M059J (cell line): Measurements from ENCODE around the gene PCGF1. TPM values are rescaled to one million over a fixed set of nuclear protein-coding genes. Genes with fewer than 3 reads are reported as not detected.

ENCODE experiments used
- DNase-seq: peaks from one replicate; pipeline ENCODE4 v3.0.0-alpha.2; 2012; ENCODE audit warnings: low read depth
- total RNA-seq: library from RNA; depleted of rRNA; stranded (reverse); fragments of >200 nt; shearing (Covaris generic); gene quantifications from 2 replicates; pipeline ENCODE4 v1.2.3, GENCODE V29; 2014; rRNA removed

PCGF1 gene
- 28.9 and 31.3 TPM in 2 replicates for total RNA-seq

DNA sequence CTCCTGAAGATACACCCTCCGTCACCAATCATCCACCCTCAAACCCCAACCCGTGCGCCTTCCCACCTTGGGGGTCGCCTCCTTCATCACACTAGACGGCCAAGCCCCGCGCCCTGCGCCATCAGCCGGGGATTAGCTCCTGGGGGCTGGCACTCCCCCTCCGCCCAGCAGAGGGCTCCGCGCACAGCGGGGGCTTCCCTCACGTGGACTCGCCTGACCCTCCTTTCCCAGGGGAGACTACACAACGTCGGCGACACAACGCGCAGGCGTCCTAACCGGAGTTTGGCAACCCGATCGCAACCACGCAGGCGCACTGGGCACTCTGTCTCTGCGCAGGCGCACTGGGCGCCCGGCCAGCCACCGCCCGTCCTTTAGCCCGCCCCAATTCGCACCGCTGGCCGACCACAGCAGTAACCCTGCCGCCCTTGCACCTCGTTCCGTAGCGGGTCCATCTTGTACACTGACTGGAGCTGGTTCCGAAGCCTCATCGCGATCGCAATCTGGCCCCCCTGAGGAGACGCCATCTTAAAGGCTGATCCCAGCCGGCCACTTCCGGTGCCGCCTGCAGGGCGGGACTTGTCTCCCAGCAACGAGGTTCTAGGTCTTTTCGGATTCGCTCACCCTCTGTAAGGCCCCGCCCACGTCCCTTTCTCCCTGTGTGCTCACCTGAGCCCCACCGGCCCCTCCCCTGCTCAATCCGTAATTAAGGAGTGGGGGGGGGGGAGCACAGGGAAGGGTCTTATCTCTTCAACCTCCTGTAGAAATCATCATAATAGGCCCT lies at the start of gene PCGF1:
PCGF1 (minus strand) TSS at position 551 of the 781 bp plus-strand sequence; CDS start at position 524, 27 bp downstream.
- peak; percentile 97 for DNase-seq

DNA sequence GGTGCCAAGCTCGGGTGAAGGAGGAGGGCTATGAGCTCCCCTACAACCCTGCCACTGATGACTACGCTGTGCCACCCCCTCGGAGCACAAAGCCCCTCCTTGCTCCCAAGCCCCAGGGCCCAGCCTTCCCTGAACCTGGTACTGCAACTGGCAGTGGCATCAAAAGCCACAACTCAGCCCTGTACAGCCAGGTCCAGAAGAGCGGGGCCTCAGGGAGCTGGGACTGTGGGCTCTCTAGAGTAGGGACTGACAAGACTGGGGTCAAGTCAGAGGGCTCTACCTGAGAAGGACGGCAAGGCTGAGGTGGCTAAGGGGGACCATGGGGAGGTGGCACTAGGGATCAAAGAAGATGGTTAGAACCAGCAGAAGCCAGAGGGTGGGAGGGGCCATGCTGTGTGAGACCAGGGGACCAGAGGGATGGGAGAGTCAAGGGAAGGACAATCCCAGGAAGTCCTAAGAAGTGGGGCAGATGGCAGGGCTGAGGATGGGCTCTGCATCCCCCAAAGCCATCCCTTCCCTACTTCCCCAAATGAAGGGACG lies 49.4 kb upstream of the PCGF1 start:
- no peak for DNase-seq

DNA sequence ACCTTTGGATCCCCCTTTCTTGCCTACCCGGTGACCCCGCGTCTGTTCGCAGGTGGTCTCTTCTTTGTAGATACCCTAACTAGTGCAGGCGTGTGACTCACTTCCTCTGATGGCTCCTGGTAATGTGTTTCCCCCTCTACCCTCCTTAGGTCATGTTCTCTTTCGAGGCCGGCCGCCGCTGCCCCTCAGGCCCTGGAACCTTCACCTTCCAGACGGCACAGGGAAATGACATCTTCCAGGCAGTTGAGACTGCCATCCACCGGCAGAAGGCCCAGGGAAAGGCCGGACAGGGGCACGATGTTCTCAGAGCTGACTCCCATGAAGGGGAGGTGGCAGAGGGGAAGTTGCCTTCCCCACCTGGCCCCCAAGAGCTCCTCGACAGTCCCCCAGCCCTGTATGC lies 48.7 kb upstream of the PCGF1 start:
- no peak for DNase-seq

DNA sequence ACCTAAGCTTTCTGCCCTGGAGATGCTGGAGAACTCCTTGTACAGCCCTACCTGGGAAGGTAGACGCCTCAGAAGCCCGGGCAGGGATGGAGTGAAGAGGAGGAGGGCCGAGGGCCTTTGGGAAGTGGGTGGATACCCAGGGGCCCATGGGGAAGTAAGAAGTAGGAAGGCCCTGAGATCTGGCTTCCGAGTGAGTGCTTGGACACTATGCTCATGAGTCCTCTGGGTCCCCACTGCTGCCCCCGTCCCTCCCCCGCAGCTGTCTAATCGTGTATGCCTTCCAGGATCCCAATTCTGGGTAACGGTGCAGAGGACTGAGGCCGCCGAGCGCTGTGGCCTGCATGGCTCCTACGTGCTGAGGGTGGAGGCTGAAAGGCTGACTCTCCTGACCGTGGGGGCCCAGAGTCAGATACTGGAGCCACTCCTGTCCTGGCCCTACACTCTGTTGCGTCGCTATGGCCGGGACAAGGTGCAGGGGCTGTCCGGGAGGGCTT lies 48.2 kb upstream of the PCGF1 start:
- DNase-seq: no peak

DNA sequence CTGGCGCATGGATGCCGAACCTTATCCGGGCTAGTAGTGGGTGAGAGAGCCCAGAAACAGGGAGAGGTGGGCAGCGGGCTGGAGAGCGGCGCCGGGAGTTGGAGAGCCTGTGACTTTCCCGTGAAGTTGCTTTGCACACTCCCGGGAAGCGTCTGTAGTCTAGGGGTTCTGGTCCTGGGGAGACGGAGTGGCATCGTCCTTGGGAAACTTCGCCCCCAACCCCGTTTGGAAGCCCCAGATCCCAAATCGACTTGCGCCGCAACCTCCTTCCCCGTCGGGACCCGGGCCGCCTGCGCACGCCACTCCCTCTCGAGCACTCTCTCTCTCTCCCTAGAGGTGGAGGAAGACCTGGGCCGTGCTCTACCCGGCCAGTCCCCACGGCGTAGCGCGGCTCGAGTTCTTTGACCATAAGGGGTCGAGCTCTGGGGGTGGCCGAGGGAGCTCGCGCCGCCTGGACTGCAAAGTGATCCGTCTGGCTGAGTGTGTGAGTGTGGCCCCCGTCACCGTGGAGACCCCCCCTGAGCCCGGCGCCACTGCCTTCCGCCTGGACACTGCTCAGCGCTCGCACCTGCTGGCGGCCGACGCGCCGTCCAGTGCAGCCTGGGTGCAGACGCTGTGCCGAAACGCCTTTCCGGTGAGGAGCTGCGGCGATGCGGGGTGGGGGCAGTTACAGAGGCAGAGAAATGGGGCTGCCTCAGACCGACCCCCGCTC lies 47.5 kb upstream of the PCGF1 start:
- no peak for DNase-seq

DNA sequence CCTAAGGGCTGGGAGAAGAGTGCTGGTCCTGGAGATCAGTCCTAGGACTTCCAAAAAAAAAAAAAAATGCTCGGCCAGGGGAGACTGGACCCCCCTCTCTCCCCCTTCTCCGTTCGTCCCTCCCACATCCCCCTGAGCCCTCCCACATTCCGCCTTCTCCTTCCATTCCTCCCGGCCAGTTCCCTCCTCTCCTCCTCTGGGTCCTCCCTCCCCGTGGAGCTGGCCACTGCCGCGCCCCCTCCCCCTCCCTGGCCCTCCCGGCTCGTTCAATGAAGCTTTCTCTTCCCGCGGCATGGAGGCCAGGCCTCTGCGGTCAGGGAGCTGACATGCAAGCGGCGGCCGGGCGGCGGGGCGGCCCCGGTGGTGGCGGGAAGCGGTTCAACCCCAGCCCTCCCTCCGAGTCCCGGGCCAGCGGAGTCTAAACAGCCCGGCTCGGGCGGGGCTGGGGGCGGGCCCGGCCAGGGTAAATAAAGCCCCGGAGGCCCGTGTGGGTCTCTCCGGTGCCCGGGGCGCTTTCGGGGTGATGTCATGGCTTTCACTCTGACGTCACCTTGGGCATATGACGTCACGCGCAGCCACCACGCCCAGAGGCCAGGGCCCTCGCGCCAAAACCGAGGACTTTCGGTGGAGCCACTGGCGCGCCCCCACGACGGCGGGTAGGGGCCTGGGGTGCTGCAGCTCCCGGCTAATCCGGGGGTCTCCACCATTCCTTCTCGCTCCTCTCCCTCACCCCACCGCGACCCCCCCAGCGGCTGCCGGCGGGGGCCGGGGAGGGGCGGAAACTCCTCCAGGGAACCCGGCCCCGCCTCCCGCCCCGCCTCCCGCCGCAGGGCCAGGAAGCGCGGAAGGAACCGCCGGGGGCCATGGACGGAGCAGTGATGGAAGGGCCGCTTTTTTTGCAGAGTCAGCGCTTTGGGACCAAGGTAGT lies 46.7 kb upstream of the PCGF1 start, which contains the start of the genes DOK1 and LOXL3:
DOK1 (plus strand) TSS at position 829 of the 928 bp plus-strand sequence; CDS start at position 864, 35 bp downstream.
LOXL3 (minus strand) TSS at position 51 of the 928 bp plus-strand sequence. CDS start 1,308 bp downstream, outside the sequence.
- peak; percentile 90 for DNase-seq

DNA sequence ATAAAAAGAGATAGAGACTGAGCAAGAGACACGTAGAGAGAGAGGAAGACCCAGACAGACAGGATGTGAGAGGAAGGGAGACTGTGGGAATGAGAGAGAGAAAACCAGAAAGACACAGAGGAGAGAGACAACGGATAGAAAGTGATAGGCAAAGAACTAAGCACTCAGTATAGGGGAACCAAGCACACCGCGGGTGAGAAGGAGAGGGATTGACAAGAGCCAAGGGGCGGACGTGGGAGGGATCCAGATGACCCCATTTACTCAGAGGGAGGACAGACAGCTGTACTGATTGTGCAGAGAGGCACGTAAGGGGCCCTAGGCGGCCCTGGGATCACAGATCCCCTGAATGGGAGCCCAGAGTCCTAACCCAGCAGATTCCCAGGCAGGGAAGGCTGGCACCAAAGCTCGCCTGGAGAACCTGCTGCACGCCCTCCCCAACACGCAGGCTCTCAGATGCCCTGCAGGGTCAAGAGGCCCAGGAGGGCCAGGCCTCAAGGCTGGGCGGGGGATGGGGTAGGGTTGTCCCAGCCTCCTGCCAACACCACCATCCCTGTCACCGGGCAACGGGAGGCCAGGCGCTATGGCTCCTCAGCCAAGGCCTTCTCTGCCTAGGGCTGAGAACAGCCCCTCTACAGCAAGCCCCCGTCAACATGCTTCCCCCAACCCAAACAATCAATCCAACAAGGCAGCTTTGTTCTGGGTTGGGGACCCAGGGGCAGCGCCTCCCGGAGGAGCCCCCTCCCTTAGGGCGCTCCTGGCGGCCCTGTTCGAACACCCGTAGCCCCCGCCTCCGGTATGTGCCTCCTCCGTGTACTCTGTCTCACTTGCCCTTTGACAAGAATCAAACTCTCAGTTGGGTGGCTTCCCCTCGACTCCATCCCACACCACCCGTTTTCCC lies 45.7 kb upstream of the PCGF1 start:
- peak; percentile 57 for DNase-seq

DNA sequence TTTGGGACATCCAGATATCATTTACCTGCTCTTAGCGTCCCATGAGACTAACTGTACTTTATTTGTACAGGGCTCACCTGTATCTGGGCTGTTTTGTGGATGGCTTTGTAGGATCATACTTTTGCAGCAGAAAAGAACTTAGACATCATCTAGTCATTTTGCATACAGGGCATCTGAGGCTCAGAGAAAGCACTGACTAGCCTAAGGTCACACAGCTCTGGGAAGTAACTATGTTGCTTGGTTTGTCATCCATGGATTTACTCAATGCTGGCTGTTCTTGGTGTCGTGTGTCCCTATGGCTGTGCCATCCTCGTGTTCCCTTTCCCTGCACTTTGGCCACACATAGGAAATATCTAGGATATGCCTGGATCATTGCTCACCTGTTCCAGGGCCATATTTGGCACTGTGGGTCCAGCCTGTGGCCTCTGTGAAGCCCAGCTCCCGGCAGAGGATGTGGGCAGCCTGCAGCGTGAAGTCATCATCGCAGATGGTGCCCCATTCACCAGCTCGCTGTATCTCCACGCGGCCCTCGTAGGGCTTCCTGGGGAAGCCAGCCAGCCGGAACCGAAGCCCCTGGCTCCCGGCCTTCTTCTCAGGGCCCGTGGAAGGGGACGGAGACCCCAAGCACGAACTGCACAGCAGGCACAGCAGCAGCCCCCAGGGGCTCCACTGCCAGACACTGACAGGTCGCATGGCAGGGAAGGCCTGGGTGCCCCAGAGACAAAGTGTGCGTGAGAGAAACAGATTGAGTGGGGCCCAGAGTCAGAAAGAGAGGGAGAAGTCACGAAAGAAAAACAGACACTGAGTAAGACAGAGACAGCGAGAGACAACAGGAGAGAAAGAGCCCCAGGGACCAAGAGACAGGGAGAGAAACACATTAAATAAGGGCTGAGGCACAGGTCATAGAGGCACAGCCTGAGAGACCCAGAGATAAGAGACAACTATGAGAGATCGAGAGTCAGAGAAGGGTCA lies 44.7 kb upstream of the PCGF1 start:
- no peak for DNase-seq

DNA sequence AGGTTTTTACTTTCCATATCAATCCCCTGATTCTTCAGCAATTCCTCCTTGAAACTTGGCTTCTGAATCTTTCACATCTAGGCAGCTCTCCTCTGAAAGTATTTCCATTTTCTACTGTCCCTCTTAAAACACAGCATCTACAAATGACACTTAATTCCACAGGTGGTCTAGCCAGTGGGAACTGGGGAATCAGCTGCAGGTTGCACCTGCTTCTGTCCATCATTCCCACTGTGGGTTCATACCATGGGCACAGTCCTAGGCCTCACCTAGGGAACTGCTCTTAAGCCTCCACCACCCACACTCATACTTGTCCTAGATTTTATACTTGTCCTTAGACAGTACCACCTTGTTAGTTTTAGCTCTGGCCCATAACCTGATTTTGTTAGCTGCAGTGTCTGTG lies 44.0 kb upstream of the PCGF1 start:
- no peak for DNase-seq

DNA sequence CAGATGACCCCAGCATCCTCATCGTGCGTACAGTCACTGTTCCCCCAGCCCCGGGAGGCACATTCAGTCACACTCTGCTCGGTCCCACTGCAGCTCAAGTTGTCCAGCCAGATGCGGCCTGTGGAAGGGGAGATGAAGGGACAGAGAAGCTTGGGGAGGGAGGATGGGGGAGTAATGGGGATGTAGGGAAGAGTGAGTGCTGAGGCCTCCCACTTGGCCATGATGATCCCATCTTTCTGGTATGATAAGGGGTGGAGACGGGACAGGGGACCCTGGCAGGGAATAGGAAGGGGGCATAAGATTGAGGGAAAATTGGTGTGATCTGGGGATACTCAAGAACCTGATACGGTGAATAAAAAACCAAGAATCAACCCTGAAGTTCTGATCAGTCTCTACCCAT lies 42.7 kb upstream of the PCGF1 start:
- DNase-seq: no peak

DNA sequence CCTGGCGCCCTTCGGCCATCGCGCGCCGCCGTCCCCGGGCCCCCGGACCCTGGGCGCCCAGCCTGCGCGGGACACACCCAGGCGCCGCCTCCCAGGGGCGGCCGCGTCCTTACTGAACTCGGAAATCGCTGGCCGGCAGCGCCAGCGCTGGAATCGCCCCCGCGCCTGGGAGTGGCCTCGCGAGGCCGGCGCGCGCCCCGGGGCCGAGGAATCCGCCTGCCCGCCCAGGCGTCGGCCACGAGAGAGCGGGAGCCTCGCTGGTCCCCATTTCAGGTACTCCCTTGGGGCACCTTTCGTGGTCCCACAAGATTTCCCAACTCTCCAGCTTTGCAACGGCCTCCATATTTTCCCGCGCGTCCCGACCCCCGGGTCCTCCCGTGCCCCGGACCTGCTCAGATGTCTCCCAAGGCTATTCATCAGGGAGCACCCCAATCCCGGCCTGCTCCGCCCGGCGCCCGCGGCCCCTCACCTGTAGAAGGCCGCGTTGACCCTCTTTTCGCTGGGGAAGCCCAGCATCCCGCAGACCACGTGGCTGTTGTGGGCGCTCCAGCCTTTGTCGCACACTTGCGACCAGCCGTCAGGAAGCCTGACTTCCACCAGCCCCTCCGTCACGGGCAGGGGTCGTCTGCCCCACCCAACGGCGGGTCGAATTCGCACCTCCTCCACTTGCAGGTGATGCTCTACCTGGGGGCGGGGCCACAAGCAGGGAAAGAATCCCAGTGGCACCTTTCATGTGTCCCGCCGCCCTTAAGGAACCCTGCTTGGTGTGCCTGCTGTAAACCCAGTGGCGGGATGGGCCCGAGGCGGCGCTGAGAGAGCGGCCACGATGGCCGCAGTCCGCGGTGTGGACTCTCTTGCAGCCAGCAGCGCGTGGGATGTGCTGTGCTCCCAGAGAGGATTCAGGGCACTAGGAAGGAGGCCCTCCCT lies 41.7 kb upstream of the PCGF1 start:
- peak; percentile 36 for DNase-seq

DNA sequence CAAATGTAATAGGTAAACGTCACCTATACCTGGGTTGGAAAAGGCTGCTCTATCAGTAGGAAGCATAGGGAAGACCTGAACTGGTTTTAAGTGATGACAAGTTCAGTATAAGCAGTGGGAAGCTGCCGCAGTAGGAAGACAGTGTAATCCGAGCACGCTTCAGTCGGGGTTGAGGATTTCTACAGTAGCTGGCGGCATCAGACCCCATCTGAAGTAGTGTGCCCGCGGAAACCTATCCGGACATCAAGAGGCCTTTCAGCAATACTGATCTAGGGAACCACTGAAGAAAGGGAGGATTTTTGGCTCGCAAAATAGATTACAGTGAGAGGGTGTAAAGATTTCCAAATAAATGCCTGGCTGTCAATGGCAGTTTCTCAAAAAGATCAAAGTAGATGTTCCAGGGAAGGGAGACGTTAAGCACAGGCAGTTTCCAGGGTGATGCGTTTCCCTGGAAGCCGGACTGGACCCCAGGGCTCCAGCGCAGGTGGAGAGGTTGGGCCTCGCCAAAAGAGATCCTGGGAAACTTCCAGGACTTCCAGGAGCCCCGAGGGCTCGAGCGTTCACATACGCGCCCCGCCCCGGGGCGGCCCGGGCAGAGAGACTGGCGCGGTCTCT lies 40.9 kb upstream of the PCGF1 start:
- no peak for DNase-seq

DNA sequence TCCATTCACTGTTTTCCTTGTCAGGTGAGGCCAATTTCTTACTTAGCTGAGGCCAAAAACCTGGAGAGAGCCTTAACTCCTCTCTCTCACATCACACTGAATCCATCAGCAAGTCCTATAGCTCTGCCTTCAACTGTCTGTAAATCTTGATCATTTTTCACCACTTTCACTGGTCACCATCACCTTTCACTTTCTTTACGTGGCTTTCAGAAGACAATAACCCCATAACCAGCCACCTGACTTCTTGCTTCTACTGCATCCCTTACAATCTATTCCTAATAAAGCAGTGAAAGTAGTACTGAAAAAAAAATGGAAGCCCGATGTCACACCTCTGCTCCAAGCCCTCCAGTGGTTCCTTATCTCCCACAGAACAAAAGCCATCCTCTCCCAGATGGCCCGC lies 38.5 kb upstream of the PCGF1 start:
- no peak for DNase-seq

DNA sequence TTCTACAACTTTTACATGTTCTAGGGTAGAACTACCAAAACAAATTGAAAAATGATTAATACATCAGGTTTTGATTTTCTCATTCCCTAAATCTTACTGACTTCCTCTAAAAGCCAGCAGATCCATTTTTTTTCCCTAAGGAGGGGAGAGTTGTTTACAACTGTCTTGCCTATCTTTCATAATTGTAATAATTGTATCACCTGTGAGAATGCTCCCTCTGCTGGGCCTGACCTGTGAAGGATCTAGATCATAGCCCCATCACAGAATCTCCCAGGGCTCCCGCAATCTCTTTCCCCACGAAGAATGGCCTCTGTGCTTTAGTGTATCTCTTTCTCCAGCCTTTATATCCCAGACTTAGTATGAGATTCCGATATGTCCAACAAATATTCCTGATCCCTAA lies 37.1 kb upstream of the PCGF1 start:
- DNase-seq: no peak

DNA sequence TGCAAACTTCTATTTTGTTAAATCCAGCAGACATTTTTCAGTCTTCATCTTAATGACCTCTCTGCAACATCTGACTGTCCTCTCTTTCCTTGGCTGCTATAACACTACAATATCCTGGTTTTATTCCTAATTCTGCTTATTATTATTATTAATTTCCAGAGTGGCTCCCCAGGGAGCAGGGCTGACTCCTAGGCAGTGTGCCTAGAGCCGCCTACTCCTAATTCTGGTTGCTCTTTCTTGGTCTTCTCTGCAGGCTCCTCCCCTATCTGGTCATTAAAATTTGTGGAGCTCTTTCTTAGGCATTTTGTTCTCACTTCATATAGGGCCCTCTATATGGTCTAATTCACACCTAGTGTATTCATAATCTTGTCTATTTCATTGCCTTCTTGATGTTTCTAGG lies 35.5 kb upstream of the PCGF1 start:
- DNase-seq: no peak

DNA sequence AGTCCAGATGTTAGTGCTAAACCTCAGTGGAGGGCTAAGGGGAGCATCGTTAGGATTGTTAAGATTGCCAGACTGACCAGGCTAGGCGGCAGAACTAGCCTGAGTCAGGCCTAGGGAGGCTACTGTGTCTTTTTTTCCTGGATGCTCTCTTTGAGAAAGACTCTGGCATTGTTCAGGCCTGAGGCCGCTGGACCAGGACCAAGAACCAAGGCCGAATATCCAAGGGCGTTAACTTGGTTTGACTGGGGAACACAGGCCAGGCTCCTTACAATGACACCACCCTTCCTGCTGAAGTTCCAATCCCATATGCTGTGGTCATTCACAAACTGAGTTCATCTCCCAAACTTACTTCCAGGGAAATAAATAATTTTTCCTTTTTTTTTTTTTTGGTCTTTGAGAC lies 32.8 kb upstream of the PCGF1 start:
- DNase-seq: no peak

DNA sequence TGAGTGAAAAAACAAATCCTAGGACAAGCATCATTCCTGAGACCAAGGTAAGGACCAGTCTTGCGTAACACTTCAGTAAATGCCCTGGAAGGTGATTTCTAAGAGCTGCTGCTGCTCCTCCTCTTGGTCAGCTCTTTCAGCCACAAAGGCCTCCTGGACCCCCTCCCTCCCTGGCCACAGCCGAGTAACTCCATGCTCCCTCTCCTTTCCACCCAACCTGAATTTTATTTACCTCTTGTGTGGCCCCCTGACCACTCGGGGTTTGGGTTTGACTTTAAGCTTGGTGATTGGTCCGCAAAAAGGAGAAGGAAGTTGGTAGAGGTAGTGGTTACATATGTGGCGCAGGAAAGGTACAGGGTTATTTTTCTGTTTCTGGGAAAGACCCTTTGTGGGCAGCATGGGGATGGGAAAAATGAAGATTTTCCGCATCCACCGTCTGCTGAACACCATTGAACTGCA lies 31.4 kb upstream of the PCGF1 start:
- DNase-seq: no peak
